GM19455 (cell line): ENCODE data around the gene APELA.
"Not testable (repeated sequence)": the region's sequence is repeated elsewhere in the genome, so short reads cannot be mapped to it uniquely, and the experiment has no call there.

Source experiments
- ATAC-seq: cut with Tn5 transposase; IDR thresholded peaks from one replicate; pipeline ENCODE4 v1.9.1; 2021; ENCODE audit not compliant: unreplicated experiment

APELA gene

DNA sequence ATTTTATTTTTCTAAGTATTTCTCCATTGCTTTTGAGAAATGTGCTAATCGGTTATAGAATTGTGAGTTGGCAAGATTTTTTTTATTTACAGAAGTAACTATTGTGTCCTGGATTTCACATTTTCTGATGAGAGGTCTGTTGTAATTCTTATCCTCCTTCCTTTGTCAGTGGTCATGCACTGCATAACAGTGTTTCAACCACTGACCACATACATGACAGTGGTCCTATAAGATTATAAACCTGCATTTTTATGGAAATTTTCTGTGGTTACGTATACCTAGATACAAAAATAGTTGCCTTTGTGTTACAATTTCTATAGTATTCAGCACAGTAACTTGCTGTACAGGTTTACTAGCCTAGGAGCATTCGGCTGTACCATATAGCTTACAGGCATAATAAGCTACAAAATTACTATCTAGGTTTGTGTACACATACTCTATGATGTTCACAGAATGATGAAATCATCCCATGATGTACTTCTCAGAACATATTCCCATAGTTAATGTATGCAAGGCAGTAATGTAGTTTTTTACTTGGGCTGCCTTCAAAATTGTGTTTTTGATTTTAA is 47.8 kb downstream of the APELA start:
- no peak for ATAC-seq

DNA sequence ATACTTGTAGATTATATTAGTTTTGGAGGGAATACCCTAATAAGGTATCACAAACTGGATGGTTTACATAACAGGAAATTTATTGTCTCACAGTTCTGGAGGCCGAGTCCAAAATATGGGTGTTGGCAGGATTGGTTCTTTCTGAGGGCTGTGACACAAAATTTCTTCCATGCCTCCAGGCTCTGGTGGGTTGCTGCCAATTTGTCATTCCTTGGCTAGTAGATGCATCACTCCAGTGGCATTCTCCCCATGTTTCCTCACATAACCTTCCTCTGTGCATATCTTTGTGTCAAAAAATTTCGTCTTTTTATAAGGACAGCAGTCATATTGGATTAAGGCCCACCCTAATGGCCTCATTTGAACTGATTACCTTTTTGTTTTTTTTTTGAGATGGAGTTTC is 49.3 kb downstream of the APELA start:
- no peak for ATAC-seq

GRCh38 chr4:164927101-164927500 is 50.1 kb downstream of the APELA start:
- ATAC-seq, result not testable (repeated sequence)

DNA sequence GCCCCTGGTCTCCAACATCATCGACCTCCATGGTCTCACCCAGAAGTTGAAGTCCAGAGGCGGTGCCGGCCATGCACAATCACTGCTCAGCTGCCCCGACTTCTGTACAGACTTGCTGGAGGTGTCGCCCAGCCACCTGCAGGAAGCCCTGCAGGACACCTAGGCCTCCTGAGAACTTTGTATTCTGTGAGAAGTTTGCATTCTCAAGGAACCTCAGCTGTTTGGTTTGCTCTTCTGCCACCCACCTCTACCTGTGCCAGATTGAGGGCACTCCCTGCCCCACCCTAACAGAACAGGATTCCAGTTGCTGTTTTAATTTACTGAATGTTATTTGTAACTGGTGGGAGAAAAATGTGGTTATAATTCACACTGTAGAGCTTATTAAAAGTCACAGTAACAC is 53.7 kb downstream of the APELA start:
- no peak for ATAC-seq

DNA sequence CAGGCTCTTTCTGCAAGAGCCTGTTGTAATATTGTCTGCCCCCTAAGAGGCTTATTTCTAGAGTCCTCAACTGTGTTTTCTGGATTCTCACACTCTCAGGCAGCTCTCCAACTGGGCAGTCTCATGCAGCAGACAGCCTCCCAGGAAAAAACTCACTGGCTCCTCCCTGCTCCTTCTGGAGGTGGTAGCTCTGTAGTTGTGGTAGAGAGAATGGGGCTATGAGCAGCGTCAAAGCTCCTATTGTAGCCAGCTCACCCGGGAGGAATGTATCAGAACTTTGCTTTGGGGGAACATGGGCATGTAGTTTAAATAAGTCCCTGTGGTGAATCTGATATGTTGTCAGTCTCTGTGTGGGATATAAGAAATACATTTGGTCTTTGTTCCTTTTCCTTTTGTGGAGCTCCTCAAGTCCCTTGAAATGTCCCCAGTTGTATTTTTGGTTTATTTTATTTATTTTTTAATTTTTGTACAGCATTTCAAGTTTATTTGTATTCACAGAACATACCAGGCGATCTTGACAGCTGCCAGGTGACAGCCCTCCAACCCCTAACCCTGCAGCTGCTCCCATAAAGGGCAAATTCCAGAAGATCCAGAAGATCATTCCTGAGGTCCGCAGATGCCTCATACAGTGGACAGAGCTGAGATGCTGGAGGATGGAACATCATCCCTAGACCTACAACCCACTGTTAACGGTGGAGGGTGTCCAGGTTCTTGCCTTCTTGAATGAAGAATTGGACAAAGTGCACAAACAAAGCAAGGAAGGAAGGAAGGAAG is 54.8 kb downstream of the APELA start:
- no peak for ATAC-seq

DNA sequence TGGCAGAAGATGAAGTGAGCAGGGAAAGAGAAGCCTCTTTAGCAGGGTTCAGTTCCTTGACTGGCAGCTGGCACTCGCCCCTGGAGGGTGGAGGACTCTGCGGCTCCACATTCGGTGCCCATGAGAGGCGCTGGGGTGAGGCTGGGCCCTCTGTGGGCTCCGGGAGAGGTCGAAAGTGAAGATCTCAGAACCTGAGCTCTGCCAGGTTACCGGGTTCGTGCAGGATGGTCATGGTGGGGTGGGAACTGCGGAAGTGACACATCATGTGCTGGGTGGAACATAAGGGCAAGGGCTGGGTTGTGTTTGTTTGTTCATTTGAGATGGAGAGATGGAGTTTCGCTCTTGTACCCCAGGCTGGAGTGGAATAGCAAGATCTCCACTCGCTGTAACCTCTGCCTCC is 56.3 kb downstream of the APELA start:
- no peak for ATAC-seq

GRCh38 chr4:164935363-164935762 is 58.4 kb downstream of the APELA start:
- peak; percentile 55 for ATAC-seq

DNA sequence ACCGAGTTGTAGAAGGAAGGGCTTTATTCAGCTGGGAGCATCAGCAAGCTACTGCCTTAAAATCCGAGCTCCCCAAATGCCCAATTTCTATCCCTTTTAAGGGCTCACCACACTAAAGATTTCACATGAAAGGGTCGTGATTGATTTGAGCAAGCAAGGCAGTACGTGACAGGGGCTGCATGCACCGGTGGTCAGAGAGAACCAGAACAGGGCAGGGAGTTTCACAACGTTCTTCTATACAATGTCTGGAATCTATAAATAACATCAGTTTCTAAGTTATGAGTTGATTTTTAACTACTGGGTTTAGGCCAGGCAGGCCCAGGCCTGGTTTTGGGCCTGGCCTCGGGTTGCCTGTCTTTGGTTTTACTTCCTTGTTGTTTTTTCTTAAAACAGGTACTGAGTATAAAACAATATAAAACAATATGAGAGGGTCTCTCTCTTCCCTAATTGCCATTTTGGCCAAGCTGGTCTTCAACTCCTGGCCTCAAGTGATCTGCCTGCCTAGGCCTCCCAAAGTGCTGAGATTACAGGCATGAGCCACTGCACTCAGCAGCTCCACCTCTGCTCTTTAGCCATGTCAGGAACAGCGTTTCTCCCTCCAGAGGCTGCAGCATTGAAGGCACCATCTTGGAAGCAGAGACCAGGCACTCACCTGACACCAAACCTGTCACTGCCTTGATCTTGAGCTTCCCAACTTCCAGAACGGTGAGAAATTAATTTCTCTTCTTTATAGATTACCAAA is 59.1 kb downstream of the APELA start:
- peak; percentile 62 for ATAC-seq

GRCh38 chr4:164937576-164938270 is 60.7 kb downstream of the APELA start:
- peak; percentile 31 for ATAC-seq

GRCh38 chr4:164943192-164943591 is 66.2 kb downstream of the APELA start:
- no peak for ATAC-seq

- no peak for ATAC-seq
These were observed 68.2 kb downstream of the APELA start for GRCh38 chr4:164945146-164945545.

GRCh38 chr4:164946810-164947209 is 69.8 kb downstream of the APELA start:
- ATAC-seq, result no peak
